HCT116 (cell line): Measurements from ENCODE around the gene GATAD2B. TPM values are rescaled to one million over a fixed set of nuclear protein-coding genes. Genes with fewer than 3 reads are reported as not detected.

ENCODE experiments used
- ATAC-seq: fragments of 200-7000 bp; cut with Tn5 transposase; 2 replicates; pipeline ENCODE4 v1.9.1; 2020; ENCODE audit warnings: mild to moderate bottlenecking, moderate library complexity
- BruUV-seq: library from RNA; stranded (reverse); fragments of 400-500 nt; replicated peaks from 2 replicates; lab custom pipeline; 2021; lab: Mats Ljungman, UMichigan
- CTCF ChIA-PET: fragments of 300-600 bp; sonication (Branson Sonifier 250); formaldehyde crosslinking; loops from one replicate; lab custom pipeline; 2021; ENCODE audit warnings: antibody characterized with exemption; lab: Charles Lee
- POLR2A ChIA-PET: fragments of 300-600, 350-600 bp; sonication (Branson Sonifier 250); formaldehyde crosslinking; loops from one replicate; lab custom pipeline; 2021; ENCODE audit warnings: antibody characterized with exemption; lab: Charles Lee
- RAD21 ChIA-PET, 2 experiments: fragments of 300-600 bp; sonication (Branson Sonifier 250); formaldehyde crosslinking; loops; one replicate each; lab custom pipeline; 2023; ENCODE audit warnings: low total read pairs in 2 of 2; ENCODE audit not compliant: uncharacterized antibody in 2 of 2, unreplicated experiment in 2 of 2, low non-redundant PET in 1 of 2; lab: Charles Lee
- DNase-seq: peaks from one replicate; pipeline ENCODE4 v3.0.0-alpha.2; 2010; ENCODE audit warnings: low read depth, low spot score
- H2AFZ ChIP-seq: fragments of 200-600 bp; shearing (Covaris generic), sonication (generic); 2 replicates; pipeline ENCODE4 v1.6.1; 2017; ENCODE audit warnings: low read depth, mixed run types, mixed read lengths, antibody characterized with exemption, low read length; ENCODE audit not compliant: poor library complexity, severe bottlenecking
- H3K27ac ChIP-seq: 2 replicates; pipeline ENCODE4 v1.5.1; 2012; ENCODE audit warnings: low read depth, low read length
- H3K27me3 ChIP-seq: fragments of 200-600 bp; sonication (generic); 2 replicates; pipeline ENCODE4 v1.6.1; 2016; ENCODE audit warnings: mixed run types, low read length, mixed read lengths; ENCODE audit not compliant: insufficient read depth
- H3K36me3 ChIP-seq, 2 experiments: fragments of 200-500 bp in 1 of 2; fragments of 200-600 bp in 1 of 2; sonication (Bioruptor generic) in 1 of 2; sonication (generic) in 1 of 2; 2 replicates each; pipeline versions ENCODE4 v1.5.1 to v1.6.1; 2014 to 2016; ENCODE audit warnings: low read length in 2 of 2, inconsistent platforms in 1 of 2, mixed read lengths in 1 of 2, mixed run types in 1 of 2; ENCODE audit not compliant: insufficient read depth in 2 of 2, control insufficient read depth in 1 of 2
- H3K4me1 ChIP-seq, 2 experiments: fragments of 200-600 bp in 1 of 2; sonication (generic) in 1 of 2; 2 replicates each; pipeline versions ENCODE4 v1.5.1 to v1.6.1; 2012 to 2017; ENCODE audit warnings: low read length in 2 of 2, inconsistent platforms in 1 of 2, mild to moderate bottlenecking in 1 of 2, mixed read lengths in 1 of 2, mixed run types in 1 of 2, moderate library complexity in 1 of 2; ENCODE audit not compliant: insufficient read depth in 2 of 2, control insufficient read depth in 1 of 2
- H3K4me2 ChIP-seq: fragments of 200-600 bp; sonication (generic); 2 replicates; pipeline ENCODE4 v1.6.1; 2017; ENCODE audit warnings: mixed run types, low read length, mixed read lengths
- H3K4me3 ChIP-seq, 2 experiments: fragments of 200-600 bp in 1 of 2; sonication (generic) in 1 of 2; replicated peaks in 1 of 2; 2 replicates each; pipeline ENCODE4 v1.5.1; 2011 to 2016; ENCODE audit warnings: low read length in 2 of 2, control low read depth in 1 of 2, low read depth in 1 of 2, mild to moderate bottlenecking in 1 of 2, mixed read lengths in 1 of 2, mixed run types in 1 of 2
- H3K79me2 ChIP-seq: fragments of 200-600 bp; sonication (generic); 2 replicates; pipeline ENCODE4 v1.6.1; 2017; ENCODE audit warnings: mild to moderate bottlenecking, mixed run types, low read length, moderate library complexity, mixed read lengths; ENCODE audit not compliant: insufficient read depth
- H3K9ac ChIP-seq: fragments of 200-600 bp; sonication (generic); 2 replicates; pipeline ENCODE4 v1.6.1; 2016; ENCODE audit warnings: low read length, mixed read lengths
- H3K9me2 ChIP-seq: fragments of 200-600 bp; sonication (generic), shearing (Covaris generic); 2 replicates; pipeline ENCODE4 v1.6.1; 2017; ENCODE audit warnings: mixed run types, mild to moderate bottlenecking, moderate library complexity; ENCODE audit not compliant: insufficient read depth
- H3K9me3 ChIP-seq, 2 experiments: fragments of 200-500 bp in 1 of 2; fragments of 200-600 bp in 1 of 2; sonication (Bioruptor generic) in 1 of 2; sonication (generic) in 1 of 2; 2 replicates each; pipeline ENCODE4 v1.6.1; 2014 to 2017; ENCODE audit warnings: low read length in 2 of 2, mixed read lengths in 2 of 2, inconsistent platforms in 1 of 2, low read depth in 1 of 2, mild to moderate bottlenecking in 1 of 2, mixed run types in 1 of 2, moderate library complexity in 1 of 2; ENCODE audit not compliant: control insufficient read depth in 1 of 2, insufficient read depth in 1 of 2
- H4K20me1 ChIP-seq: fragments of 200-600 bp; sonication (generic), shearing (Covaris generic); 2 replicates; pipeline ENCODE4 v1.6.1; 2017; ENCODE audit warnings: mixed run types, mild to moderate bottlenecking, moderate library complexity; ENCODE audit not compliant: insufficient read depth
- JUND ChIP-seq: IDR thresholded peaks from 2 replicates; pipeline ENCODE4 v1.6.1; 2012
- ZNF274 ChIP-seq: fragments of 200-500 bp; sonication (Bioruptor generic); IDR thresholded peaks from 2 replicates; pipeline ENCODE4 v1.6.1; 2014; ENCODE audit warnings: mild to moderate bottlenecking, low read depth, low read length, inconsistent platforms
- intact Hi-C: fragments of 100-400 bp; cut with micrococcal nuclease; formaldehyde crosslinking; loops from 2 replicates; pipeline ENCODE4 v1.10.0; 2022
- total RNA-seq: library from RNA; stranded (reverse); gene quantifications from one replicate; pipeline ENCODE4 v1.2.1, GENCODE V29; 2021; ENCODE audit not compliant: unreplicated experiment
- TF ChIP-seq, protein P1 (sequence below), 3 experiments: fragments of 200-600 bp in 1 of 3; sonication (generic) in 1 of 3; IDR thresholded peaks in 2 of 3; conservative IDR thresholded peaks in 1 of 3; 2 replicates each; pipeline ENCODE4 v1.5.1; 2012 to 2017; ENCODE audit warnings: low read depth in 2 of 3, low read length in 2 of 3, antibody characterized with exemption in 1 of 3, borderline replicate concordance in 1 of 3, control low read depth in 1 of 3, mild to moderate bottlenecking in 1 of 3, mixed read lengths in 1 of 3, mixed run types in 1 of 3, moderate library complexity in 1 of 3; ENCODE audit not compliant: insufficient read depth in 1 of 3
- TF ChIP-seq, protein P2 (sequence below): IDR thresholded peaks from 2 replicates; pipeline ENCODE4 v1.6.1; 2011; ENCODE audit warnings: mild to moderate bottlenecking, low read length, moderate library complexity; ENCODE audit not compliant: insufficient replicate concordance; ENCODE audit errors: extremely low read depth
- TF ChIP-seq, protein P3 (sequence below): IDR thresholded peaks from 2 replicates; pipeline ENCODE4 v1.6.1; 2012

GATAD2B gene
- total RNA-seq, 1 experiment from 2014 or later = 50.2 TPM

DNA sequence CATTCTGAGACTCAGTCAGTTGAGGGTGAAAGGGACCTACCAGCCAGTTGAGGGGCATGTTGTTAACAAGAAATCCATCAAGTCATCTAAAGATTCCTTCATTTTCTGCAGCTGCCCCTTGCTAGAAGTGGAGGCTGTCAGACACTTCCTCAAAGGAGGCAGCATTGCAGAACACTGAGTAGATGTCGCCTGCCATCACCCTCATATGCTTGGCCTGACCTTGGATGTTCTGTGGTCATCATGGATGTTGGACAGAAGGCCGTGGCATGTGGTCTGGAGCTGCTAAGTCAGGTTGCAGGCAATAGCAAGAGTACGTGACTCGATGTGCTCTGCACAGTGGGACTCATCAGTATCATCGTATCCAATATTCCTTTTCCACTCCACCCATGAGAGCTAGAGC is 70.6 kb downstream of the GATAD2B start:
- Histone ChIP-seq H3K4me3 (no peak overlapping the region), H2AFZ (no peak overlapping the region), H3K36me3 (no peaks in the 10 kb centered on the region), H3K9me2 (no peaks in the 10 kb centered on the region), H4K20me1 (no peaks in the 10 kb centered on the region), H3K9me3 (no peaks in the 10 kb centered on the region), H3K79me2 (peaks cover 5% of the 10 kb centered on the region; the same call in 1 of the 2 replicates), H3K4me2 (no peak overlapping the region), H3K9ac (no peak overlapping the region), H3K4me1 (peaks cover 4 to 6% of the 10 kb centered on the region in 2 experiments), H3K27me3 (no peaks in the 10 kb centered on the region), H3K27ac (no peak overlapping the region)
- DNase-seq = no peak
- CTCF ChIA-PET = no interaction called here
- no TSS peak for BruUV-seq
- no peak for TF ChIP-seq ZNF274
- TF ChIP-seq, protein P1, sequence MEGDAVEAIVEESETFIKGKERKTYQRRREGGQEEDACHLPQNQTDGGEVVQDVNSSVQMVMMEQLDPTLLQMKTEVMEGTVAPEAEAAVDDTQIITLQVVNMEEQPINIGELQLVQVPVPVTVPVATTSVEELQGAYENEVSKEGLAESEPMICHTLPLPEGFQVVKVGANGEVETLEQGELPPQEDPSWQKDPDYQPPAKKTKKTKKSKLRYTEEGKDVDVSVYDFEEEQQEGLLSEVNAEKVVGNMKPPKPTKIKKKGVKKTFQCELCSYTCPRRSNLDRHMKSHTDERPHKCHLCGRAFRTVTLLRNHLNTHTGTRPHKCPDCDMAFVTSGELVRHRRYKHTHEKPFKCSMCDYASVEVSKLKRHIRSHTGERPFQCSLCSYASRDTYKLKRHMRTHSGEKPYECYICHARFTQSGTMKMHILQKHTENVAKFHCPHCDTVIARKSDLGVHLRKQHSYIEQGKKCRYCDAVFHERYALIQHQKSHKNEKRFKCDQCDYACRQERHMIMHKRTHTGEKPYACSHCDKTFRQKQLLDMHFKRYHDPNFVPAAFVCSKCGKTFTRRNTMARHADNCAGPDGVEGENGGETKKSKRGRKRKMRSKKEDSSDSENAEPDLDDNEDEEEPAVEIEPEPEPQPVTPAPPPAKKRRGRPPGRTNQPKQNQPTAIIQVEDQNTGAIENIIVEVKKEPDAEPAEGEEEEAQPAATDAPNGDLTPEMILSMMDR (IDR thresholded peaks at IDR 0.05 in 2 of 3, conservative IDR thresholded peaks at IDR 0.05 in 1 of 3; ENCODE audit: borderline replicate concordance in 1 of 3, insufficient read depth in 1 of 3, low read depth in 2 of 3, low read length in 2 of 3) = no peak
- TF ChIP-seq, protein P2, sequence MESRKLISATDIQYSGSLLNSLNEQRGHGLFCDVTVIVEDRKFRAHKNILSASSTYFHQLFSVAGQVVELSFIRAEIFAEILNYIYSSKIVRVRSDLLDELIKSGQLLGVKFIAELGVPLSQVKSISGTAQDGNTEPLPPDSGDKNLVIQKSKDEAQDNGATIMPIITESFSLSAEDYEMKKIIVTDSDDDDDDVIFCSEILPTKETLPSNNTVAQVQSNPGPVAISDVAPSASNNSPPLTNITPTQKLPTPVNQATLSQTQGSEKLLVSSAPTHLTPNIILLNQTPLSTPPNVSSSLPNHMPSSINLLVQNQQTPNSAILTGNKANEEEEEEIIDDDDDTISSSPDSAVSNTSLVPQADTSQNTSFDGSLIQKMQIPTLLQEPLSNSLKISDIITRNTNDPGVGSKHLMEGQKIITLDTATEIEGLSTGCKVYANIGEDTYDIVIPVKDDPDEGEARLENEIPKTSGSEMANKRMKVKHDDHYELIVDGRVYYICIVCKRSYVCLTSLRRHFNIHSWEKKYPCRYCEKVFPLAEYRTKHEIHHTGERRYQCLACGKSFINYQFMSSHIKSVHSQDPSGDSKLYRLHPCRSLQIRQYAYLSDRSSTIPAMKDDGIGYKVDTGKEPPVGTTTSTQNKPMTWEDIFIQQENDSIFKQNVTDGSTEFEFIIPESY = no peak
- TF ChIP-seq JUND = no peak
- TF ChIP-seq, protein P3, sequence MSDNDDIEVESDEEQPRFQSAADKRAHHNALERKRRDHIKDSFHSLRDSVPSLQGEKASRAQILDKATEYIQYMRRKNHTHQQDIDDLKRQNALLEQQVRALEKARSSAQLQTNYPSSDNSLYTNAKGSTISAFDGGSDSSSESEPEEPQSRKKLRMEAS = no peak
- intact Hi-C loops = loop anchor here (10.0 kb wide), 1 partner anchor 53 kb away; no protein-coding TSS in a partner anchor
- RAD21 ChIA-PET = no interaction called here
- POLR2A ChIA-PET = no interaction called here
- ATAC-seq = no peak
